CD14-positive monocyte (primary cell): ENCODE results near the gene C2CD4D. TPM values are rescaled to one million over a fixed set of nuclear protein-coding genes. Genes with fewer than 3 reads are reported as not detected.

Experiments
- DNase-seq, 3 donors: peaks; one replicate each; pipeline ENCODE4 v3.0.0-alpha.2; 2011 to 2022
- H2AFZ ChIP-seq: 2 replicates; pipeline ENCODE4 v1.6.0; 2012; ENCODE audit warnings: mild to moderate bottlenecking, low read depth, low read length, inconsistent platforms; ENCODE audit not compliant: insufficient read depth, poor library complexity, severe bottlenecking
- H3K27ac ChIP-seq, 2 donors: 1 replicate in 1 of 2; 2 replicates in 1 of 2; pipeline ENCODE4 v1.5.1; 2012 to 2013; ENCODE audit warnings: low read length in 2 of 2, control low read depth in 1 of 2, inconsistent platforms in 1 of 2, low read depth in 1 of 2, mild to moderate bottlenecking in 1 of 2
- H3K27me3 ChIP-seq, 2 donors: one replicate each; pipeline versions ENCODE4 v1.6.0 to v1.6.1; 2011 to 2013; ENCODE audit warnings: low read length in 2 of 2; ENCODE audit not compliant: control insufficient read depth in 2 of 2, insufficient read depth in 2 of 2
- H3K36me3 ChIP-seq, 2 donors: replicated peaks in 1 of 2; 1 replicate in 1 of 2; 2 replicates in 1 of 2; pipeline versions ENCODE4 v1.5.1 to v1.6.1; 2012 to 2013; ENCODE audit warnings: low read length in 2 of 2, control low read depth in 1 of 2, inconsistent platforms in 1 of 2, mild to moderate bottlenecking in 1 of 2; ENCODE audit not compliant: insufficient read depth in 2 of 2, control insufficient read depth in 1 of 2
- H3K4me1 ChIP-seq, 2 donors: 1 replicate in 1 of 2; 2 replicates in 1 of 2; pipeline versions ENCODE4 v1.5.1 to v1.6.1; 2012 to 2013; ENCODE audit warnings: low read length in 2 of 2, control low read depth in 1 of 2, inconsistent platforms in 1 of 2, mild to moderate bottlenecking in 1 of 2, moderate library complexity in 1 of 2; ENCODE audit not compliant: insufficient read depth in 2 of 2, control insufficient read depth in 1 of 2
- H3K4me2 ChIP-seq: replicated peaks from 2 replicates; pipeline ENCODE3; 2012; ENCODE audit warnings: low read length, moderate library complexity, mild to moderate bottlenecking; ENCODE audit not compliant: poor library complexity, severe bottlenecking; ENCODE audit errors: extremely low read depth
- H3K4me3 ChIP-seq, 3 experiments: fragments of 200-600 bp in 1 of 3; sonication (generic) in 1 of 3; replicated peaks in 1 of 3; 1 replicate in 2 of 3; 2 replicates in 1 of 3; pipeline ENCODE4 v1.5.1; 2011 to 2013; ENCODE audit warnings: low read length in 3 of 3, mild to moderate bottlenecking in 3 of 3, control low read depth in 2 of 3, low read depth in 2 of 3, inconsistent platforms in 1 of 3, moderate library complexity in 1 of 3
- H3K79me2 ChIP-seq: 2 replicates; pipeline ENCODE4 v1.6.0; 2012; ENCODE audit warnings: mild to moderate bottlenecking, control low read depth, inconsistent platforms, low read length, moderate library complexity; ENCODE audit not compliant: insufficient read depth
- H3K9ac ChIP-seq: 2 replicates; pipeline ENCODE4 v1.6.0; 2017; ENCODE audit warnings: low read length, mild to moderate bottlenecking; ENCODE audit not compliant: insufficient read depth, poor library complexity, severe bottlenecking
- H3K9me3 ChIP-seq, 2 donors: replicated peaks in 1 of 2; 1 replicate in 1 of 2; 2 replicates in 1 of 2; pipeline versions ENCODE4 v1.5.1 to v1.6.1; 2012 to 2013; ENCODE audit warnings: low read length in 2 of 2, control low read depth in 1 of 2; ENCODE audit not compliant: control insufficient read depth in 1 of 2, insufficient read depth in 1 of 2
- H4K20me1 ChIP-seq: 2 replicates; pipeline ENCODE4 v1.6.0; 2012; ENCODE audit warnings: mild to moderate bottlenecking, low read length, control low read depth, moderate library complexity; ENCODE audit not compliant: insufficient read depth
- H3K27ac Mint-ChIP-seq, 7 donors: one replicate each; pipeline ENCODE4 v1.8.0; 2020; ENCODE audit warnings: mild to moderate bottlenecking in 7 of 7, mixed read lengths in 7 of 7, moderate library complexity in 6 of 7, inconsistent platforms in 2 of 7
- H3K27me3 Mint-ChIP-seq, 3 donors: one replicate each; pipeline ENCODE4 v1.8.0; 2021 to 2022; ENCODE audit warnings: low read depth in 3 of 3, mild to moderate bottlenecking in 3 of 3, mixed read lengths in 3 of 3, moderate library complexity in 3 of 3, inconsistent platforms in 1 of 3
- H3K36me3 Mint-ChIP-seq, 2 donors: one replicate each; pipeline ENCODE4 v1.8.0; 2020; ENCODE audit warnings: mixed read lengths in 2 of 2, inconsistent platforms in 1 of 2, mild to moderate bottlenecking in 1 of 2
- H3K4me1 Mint-ChIP-seq: one replicate; pipeline ENCODE4 v1.8.0; 2020; ENCODE audit warnings: mild to moderate bottlenecking, mixed read lengths
- H3K4me3 Mint-ChIP-seq, 2 donors: one replicate each; pipeline ENCODE4 v1.8.0; 2020; ENCODE audit warnings: mild to moderate bottlenecking in 2 of 2, mixed read lengths in 2 of 2, moderate library complexity in 1 of 2
- H3K9me3 Mint-ChIP-seq, 7 donors: one replicate each; pipeline ENCODE4 v1.8.0; 2020 to 2022; ENCODE audit warnings: mixed read lengths in 7 of 7, mild to moderate bottlenecking in 6 of 7, moderate library complexity in 6 of 7, inconsistent platforms in 2 of 7
- CTCF ChIP-seq: fragments of 200-600 bp; IDR thresholded peaks from one replicate; pipeline ENCODE4 v1.8.0; 2022; ENCODE audit warnings: antibody characterized with exemption, mild to moderate bottlenecking
- WGBS: methylation state at CpG from one replicate; pipeline ENCODE4 v1.1.5; 2013; ENCODE audit warnings: missing lambda C conversion rate; ENCODE audit not compliant: insufficient coverage; 5-methylcytosine and 5-hydroxymethylcytosine counted together
- intact Hi-C, 2 donors: fragments of 100-400 bp; cut with micrococcal nuclease; formaldehyde crosslinking; loops; one replicate each; pipeline versions ENCODE4 v1.15.0 to v1.15.1; 2023
- polyA plus RNA-seq, 3 donors: library from polyadenylated mRNA; depleted of rRNA in 1 of 3; unstranded in 2 of 3; stranded (reverse) in 1 of 3; fragments of 300-500 nt in 2 of 3; fragments of >200 nt in 1 of 3; fragmentation: Illumina TruSeq in 2 of 3; gene quantifications; 1 replicate in 2 of 3; 2 replicates in 1 of 3; pipeline ENCODE4 v1.2.3, GENCODE V29; 2012 to 2021

Gene C2CD4D
- polyA plus RNA-seq, 3 donors, result not detected

GRCh38 chr1:151882466-151882865 lies 42.8 kb upstream of the C2CD4D start:
- no peaks in the 10 kb centered on the region for H3K36me3 ChIP-seq
- H4K20me1 ChIP-seq, result no peaks in the 10 kb centered on the region
- H3K9me3 ChIP-seq, result no peaks in the 10 kb centered on the region
- H3K79me2 ChIP-seq, result no peaks in the 10 kb centered on the region
- no CpG with 5 or more reads among the region's 2 CpGs for WGBS
- DNase-seq, result no peak
- H3K9ac ChIP-seq, result no peak overlapping the region
- H3K27me3 Mint-ChIP-seq, result peaks cover 0 to 1% (median 0%) of the 10 kb centered on the region in 3 donors
- H3K4me3 Mint-ChIP-seq, result no peak overlapping the region
- no peaks in the 10 kb centered on the region for H3K27me3 ChIP-seq
- no peak overlapping the region for H3K27ac Mint-ChIP-seq
- H3K9me3 Mint-ChIP-seq, result peaks cover 0 to 9% (median 4%) of the 10 kb centered on the region in 7 donors
- H2AFZ ChIP-seq, result no peak overlapping the region
- H3K36me3 Mint-ChIP-seq, result no peaks in the 10 kb centered on the region
- intact Hi-C loops, result no loop called here
- peaks cover 2% of the 10 kb centered on the region for H3K4me1 Mint-ChIP-seq
- H3K4me1 ChIP-seq, result no peaks in the 10 kb centered on the region
- TF ChIP-seq CTCF, result no peak
- H3K27ac ChIP-seq, result no peak overlapping the region
- no peak overlapping the region for H3K4me3 ChIP-seq
- no peak overlapping the region for H3K4me2 ChIP-seq

- peaks cover 0 to 9% (median 3%) of the 10 kb centered on the region in 7 donors for H3K9me3 Mint-ChIP-seq
- intact Hi-C loops, result no loop called here
- no peak overlapping the region for H3K9ac ChIP-seq
- peaks cover 0 to 1% (median 0%) of the 10 kb centered on the region in 3 donors for H3K27me3 Mint-ChIP-seq
- H3K9me3 ChIP-seq, result no peaks in the 10 kb centered on the region
- no peaks in the 10 kb centered on the region for H3K27me3 ChIP-seq
- no peak overlapping the region for H3K4me2 ChIP-seq
- H3K36me3 Mint-ChIP-seq, result peaks cover 2 to 3% of the 10 kb centered on the region in 2 donors
- peaks cover 2% of the 10 kb centered on the region for H3K4me1 Mint-ChIP-seq
- no peak overlapping the region for H2AFZ ChIP-seq
- H3K79me2 ChIP-seq, result no peaks in the 10 kb centered on the region
- peak overlapping the region in 1 of 7 donors; percentile 58 for H3K27ac Mint-ChIP-seq
- no peak for TF ChIP-seq CTCF
- H3K27ac ChIP-seq, result no peak overlapping the region
- H3K4me3 ChIP-seq, result no peak overlapping the region
- no peaks in the 10 kb centered on the region for H4K20me1 ChIP-seq
- no CpG with 5 or more reads among the region's 2 CpGs for WGBS
- no peaks in the 10 kb centered on the region for H3K4me1 ChIP-seq
- no peaks in the 10 kb centered on the region for H3K36me3 ChIP-seq
- DNase-seq, result no peak
- no peak overlapping the region for H3K4me3 Mint-ChIP-seq
Measured at GRCh38 chr1:151881479-151881878, 41.9 kb upstream of the C2CD4D start.
